ENCODE measurements around the gene RPTOR.

The RPTOR gene

GRCh38 chr17:80986816-80987475 is 442.3 kb downstream of the RPTOR start:
- Histone ChIP-seq H3K36me3 (replicated peaks) (no peaks in the 10 kb centered on the region), H3K27me3 (replicated peaks) (no peaks in the 10 kb centered on the region), H3K27ac (no peak overlapping the region), H3K4me3 (ENCODE audit: low read depth, low read length) (no peak overlapping the region)
- TF ChIP-seq CTCF (IDR thresholded peaks at IDR 0.05; ENCODE audit: low read depth, low read length, missing control alignments), result no peak
- in situ Hi-C loops (cut with HindIII; ENCODE audit: low pct_ligation_motif_present, low sequenced_read_pairs), result no loop called here
- no peak for DNase-seq

GRCh38 chr17:80987941-80988461 is 443.4 kb downstream of the RPTOR start:
- Histone ChIP-seq H3K27ac (no peak overlapping the region), H3K27me3 (replicated peaks) (no peaks in the 10 kb centered on the region), H3K4me3 (ENCODE audit: low read depth, low read length) (no peak overlapping the region), H3K36me3 (replicated peaks) (no peaks in the 10 kb centered on the region)
- no peak for DNase-seq
- TF ChIP-seq CTCF (IDR thresholded peaks at IDR 0.05; ENCODE audit: low read depth, low read length, missing control alignments), result no peak
- in situ Hi-C loops (cut with HindIII; ENCODE audit: low pct_ligation_motif_present, low sequenced_read_pairs), result no loop called here

- DNase-seq, result no peak
- no peaks in the 10 kb centered on the region for H3K27me3 ChIP-seq (replicated peaks)
- in situ Hi-C loops (cut with HindIII; ENCODE audit: low pct_ligation_motif_present, low sequenced_read_pairs), result no loop called here
- no peak overlapping the region for H3K27ac ChIP-seq
- no peaks in the 10 kb centered on the region for H3K36me3 ChIP-seq (replicated peaks)
- TF ChIP-seq CTCF (IDR thresholded peaks at IDR 0.05; ENCODE audit: low read depth, low read length, missing control alignments), result no peak
- H3K4me3 ChIP-seq (ENCODE audit: low read depth, low read length), result no peak overlapping the region
Observed at GRCh38 chr17:80989586-80989913, 444.9 kb downstream of the RPTOR start.

- no peak for TF ChIP-seq CTCF (IDR thresholded peaks at IDR 0.05; ENCODE audit: low read depth, low read length, missing control alignments)
- DNase-seq, result no peak
- H3K4me3 ChIP-seq (ENCODE audit: low read depth, low read length), result peak overlapping the region; percentile 67
- in situ Hi-C loops (cut with HindIII; ENCODE audit: low pct_ligation_motif_present, low sequenced_read_pairs), result no loop called here
- no peaks in the 10 kb centered on the region for H3K27me3 ChIP-seq (replicated peaks)
- peak overlapping the region; percentile 23 for H3K27ac ChIP-seq
- H3K36me3 ChIP-seq (replicated peaks), result peaks cover 10% of the 10 kb centered on the region
Observed at GRCh38 chr17:80990921-80991644, 446.4 kb downstream of the RPTOR start.

- peaks cover 16% of the 10 kb centered on the region for H3K36me3 ChIP-seq (replicated peaks)
- in situ Hi-C loops (cut with HindIII; ENCODE audit: low pct_ligation_motif_present, low sequenced_read_pairs), result no loop called here
- TF ChIP-seq CTCF (IDR thresholded peaks at IDR 0.05; ENCODE audit: low read depth, low read length, missing control alignments), result peak; percentile 20
- peak; percentile 31 for DNase-seq
- H3K4me3 ChIP-seq (ENCODE audit: low read depth, low read length), result peak within 1 kb of the TSS; percentile 67
- peak within 1 kb of the TSS; percentile 49 for H3K27ac ChIP-seq
- H3K27me3 ChIP-seq (replicated peaks), result no peaks in the 10 kb centered on the region
Observed at GRCh38 chr17:80991645-80992076, 447.0 kb downstream of the RPTOR start, which contains the start of gene CHMP6. Gene CHMP6, plus strand, starts transcription at chr17:80991841. Its CDS starts 78 bp downstream, at chr17:80991919.
